Measurements from ENCODE around the gene YPEL4.
A peak's percentile ranks its signal among the peaks of the same experiment; 100 is the strongest.

Gene YPEL4

DNA sequence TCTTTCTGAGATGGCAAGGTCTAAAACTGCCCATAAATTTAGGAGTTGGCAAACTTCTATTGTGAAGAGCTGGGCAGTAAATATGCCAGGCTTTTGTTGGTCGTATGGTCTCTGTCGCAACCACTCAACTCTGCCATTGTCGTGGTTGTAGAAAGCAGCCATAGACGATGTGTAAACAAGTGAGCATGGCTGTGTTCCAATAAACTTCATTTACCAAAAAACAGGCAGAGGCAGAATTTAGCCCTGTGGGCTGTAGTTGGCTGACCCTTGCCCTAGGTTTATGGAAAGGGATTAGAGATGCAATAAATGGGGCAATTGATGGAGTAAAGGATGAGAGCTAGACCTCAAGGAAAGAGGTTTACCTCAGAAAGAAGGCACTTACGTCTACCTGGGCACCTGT, 17.6 kb downstream of the YPEL4 start:
- no peak for DNase-seq (ENCODE audit: low spot score)

DNA sequence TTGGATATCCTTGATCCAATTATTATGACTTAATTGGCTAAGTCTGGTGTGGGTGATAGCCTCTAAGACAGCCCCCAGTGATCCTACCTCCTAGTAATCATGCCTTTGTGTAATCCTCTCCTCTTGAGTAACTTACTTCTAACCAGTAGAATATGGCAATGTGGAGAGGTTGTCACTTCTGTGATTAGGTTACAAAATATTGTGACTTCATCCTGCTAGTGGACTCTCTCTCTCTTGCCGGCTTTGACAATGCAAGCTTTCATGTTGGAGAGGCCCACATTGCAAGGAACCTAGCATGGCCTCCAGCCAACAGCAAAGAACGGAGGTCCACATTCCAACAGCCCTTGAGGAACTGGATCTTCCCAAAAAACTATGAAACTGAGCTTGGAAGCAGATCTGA, 19.5 kb downstream of the YPEL4 start:
- no peak for DNase-seq (ENCODE audit: low spot score)

GRCh38 chr11:57626895-57627294, 22.8 kb downstream of the YPEL4 start:
- DNase-seq (ENCODE audit: low spot score): no peak

- no peak for DNase-seq (ENCODE audit: low spot score)
These were observed 24.8 kb downstream of the YPEL4 start for GRCh38 chr11:57624864-57625263.

- DNase-seq (ENCODE audit: low spot score): no peak
These were observed 27.4 kb downstream of the YPEL4 start for GRCh38 chr11:57622263-57622662.

DNA sequence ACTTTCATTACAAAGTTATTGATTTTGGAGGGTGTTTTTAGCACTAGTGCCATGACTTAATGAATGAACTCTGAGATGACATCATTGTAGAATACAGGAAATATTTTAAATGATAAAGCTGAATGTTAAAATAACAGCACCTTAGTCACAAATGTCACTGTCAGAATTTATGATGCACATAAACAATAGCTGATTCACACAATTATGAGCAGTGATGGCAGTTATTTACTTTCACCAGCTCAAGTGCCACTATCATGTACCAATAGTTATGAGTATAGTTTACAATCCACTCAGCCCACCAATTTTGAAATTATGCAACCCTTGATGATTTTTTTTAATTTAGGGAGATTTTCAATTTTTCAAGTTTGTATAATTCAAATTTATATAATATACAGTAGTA, 29.2 kb downstream of the YPEL4 start:
- DNase-seq (ENCODE audit: low spot score): no peak

- no peak for DNase-seq (ENCODE audit: low spot score)
These were observed 30.4 kb downstream of the YPEL4 start for GRCh38 chr11:57619331-57619730.

DNA sequence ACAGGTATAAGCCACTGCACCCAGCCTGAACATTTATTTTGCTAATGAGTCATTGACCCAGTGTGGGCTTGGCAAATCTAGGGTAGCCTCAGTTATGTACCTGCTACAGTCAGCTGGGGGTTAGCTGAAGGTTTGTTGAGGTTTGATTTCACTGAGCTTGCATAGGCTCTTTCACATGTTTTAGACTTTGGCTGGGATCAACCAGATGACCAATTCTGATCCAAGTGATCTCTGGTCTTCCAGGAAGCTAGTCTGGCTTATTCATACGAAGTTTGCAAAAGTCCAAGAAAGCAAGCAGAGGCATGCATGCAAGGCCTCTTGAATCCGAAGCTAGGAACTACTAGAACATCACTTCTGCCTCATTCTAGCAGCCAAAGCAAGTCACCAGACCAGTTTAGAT, 31.3 kb downstream of the YPEL4 start:
- DNase-seq (ENCODE audit: low spot score): no peak

DNA sequence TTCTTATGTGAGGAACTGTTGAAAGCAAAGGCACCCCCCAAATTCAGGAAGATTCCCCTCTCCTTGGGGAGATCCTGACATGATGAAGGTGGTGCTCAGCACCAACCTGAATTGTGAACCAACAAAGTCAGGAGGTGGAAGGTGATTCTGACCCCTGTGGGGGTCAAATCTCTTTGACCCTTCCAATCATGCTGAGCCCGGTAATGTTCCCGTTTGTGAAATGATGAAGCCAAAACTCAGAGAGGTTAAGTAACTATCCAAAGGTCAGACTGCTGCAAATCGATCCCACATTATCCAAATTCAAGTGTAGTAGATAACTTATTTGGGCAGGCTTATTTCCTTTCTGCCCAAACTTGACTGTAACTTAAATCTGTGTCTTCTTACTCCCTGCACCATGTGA, 33.1 kb downstream of the YPEL4 start:
- DNase-seq (ENCODE audit: low spot score): no peak

DNA sequence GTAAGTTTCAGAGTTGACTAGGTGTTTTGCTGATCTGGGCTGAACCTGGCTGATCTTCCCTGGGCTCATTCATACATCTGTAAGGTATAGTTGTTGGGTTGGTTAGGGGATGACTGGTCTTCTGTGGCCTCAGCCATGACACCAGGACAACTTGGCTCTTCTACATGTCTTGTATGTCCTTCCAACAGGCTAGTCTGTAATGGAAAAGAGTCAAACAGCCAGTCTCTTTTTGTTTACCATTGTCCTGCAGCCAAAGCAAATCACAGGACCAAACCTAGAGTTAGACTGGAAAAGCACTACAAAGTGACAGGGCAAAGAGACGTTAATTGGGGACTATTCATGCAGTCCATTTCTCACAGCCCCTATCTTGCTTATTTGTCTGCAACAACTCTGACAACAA, 34.4 kb downstream of the YPEL4 start:
- DNase-seq (ENCODE audit: low spot score): no peak

DNA sequence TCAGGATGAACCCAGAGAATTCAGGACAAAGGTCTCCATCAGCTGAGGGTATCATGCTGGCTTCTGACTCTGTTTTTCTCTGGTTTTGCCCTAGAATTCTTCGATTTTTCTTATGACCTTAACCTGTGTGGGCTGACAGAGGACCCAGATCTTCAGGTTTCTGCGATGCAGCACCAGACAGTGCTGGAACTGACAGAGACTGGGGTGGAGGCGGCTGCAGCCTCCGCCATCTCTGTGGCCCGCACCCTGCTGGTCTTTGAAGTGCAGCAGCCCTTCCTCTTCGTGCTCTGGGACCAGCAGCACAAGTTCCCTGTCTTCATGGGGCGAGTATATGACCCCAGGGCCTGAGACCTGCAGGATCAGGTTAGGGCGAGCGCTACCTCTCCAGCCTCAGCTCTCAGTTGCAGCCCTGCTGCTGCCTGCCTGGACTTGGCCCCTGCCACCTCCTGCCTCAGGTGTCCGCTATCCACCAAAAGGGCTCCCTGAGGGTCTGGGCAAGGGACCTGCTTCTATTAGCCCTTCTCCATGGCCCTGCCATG, 35.4 kb downstream of the YPEL4 start:
- DNase-seq (ENCODE audit: low spot score): no peak

GRCh38 chr11:57610170-57610569, 39.5 kb downstream of the YPEL4 start:
- DNase-seq (ENCODE audit: low spot score): no peak

DNA sequence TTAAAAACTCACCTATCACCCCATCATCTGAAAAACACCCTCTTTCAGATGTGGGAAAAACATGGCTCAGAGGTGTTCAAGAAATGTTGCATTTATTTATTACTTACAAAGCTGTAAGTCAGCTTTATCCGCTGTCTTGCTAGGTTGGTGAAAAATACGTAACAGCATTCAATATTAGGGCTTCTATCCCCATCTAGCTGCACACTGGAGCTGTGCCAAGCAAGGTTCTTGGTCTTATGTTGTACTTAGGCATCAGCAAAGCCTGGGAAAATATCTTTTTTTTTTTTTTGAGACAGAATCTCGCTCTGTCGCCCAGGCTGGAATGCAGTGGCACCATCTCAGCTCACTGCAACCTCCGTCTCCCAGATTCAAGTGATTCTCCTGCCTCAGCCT, 44.7 kb downstream of the YPEL4 start:
- DNase-seq (ENCODE audit: low spot score): no peak

DNA sequence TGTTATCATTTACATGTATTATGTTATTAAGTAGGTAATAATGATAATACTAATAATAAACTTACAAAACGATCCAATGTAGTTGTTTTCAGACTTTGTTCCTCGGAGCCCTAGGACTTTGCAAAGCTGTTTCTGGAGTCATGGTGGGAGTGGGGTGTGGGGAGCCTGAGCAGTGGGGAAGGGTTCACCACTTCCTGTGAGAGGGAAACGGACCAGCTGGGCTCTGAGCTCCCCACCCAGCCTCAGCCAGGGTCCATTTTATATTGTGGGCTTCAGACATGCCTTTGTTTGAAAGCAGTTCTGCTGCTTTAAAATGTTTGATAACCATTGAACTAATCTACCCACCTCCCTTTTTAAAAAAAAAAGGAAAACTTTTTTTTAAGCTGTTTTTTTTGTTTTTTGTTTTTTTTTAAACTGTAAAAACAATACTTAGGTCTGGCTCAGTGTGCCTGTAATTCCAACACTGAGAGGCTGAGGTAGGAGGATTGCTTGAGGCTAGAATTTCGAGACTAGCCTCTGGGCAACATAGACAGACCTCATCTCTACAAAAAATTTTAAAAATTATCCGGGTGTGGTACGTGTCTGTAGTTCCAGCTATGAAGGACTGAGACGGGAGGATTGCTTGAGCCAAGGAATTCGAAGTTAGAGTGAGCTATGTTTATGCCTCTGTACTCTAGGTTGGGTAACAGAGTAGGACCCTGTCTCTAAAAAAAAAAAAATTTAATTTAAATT, 45.2 kb downstream of the YPEL4 start:
- DNase-seq (ENCODE audit: low spot score): no peak

DNA sequence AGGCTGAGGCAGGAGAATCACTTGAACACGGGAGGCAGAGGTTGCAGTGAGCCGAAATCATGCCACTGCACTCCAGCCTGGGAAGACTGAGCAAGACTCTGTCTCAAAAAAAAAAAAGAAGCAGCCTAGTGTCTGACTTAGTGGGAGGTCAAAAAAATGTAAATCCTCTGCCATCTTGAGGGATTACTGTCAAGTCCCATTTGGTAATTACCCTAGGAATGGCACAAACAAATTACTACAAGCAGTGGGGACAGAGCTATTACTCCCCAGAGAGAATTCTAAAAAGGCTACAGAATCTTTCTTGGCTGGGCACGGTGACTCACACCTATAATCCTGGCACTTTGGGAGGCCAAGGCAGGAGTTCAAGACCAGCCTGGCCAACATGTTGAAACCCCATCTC, 48.4 kb downstream of the YPEL4 start:
- DNase-seq (ENCODE audit: low spot score): no peak

- DNase-seq (ENCODE audit: low spot score): no peak
These were observed 50.3 kb downstream of the YPEL4 start for GRCh38 chr11:57599381-57599780.

DNA sequence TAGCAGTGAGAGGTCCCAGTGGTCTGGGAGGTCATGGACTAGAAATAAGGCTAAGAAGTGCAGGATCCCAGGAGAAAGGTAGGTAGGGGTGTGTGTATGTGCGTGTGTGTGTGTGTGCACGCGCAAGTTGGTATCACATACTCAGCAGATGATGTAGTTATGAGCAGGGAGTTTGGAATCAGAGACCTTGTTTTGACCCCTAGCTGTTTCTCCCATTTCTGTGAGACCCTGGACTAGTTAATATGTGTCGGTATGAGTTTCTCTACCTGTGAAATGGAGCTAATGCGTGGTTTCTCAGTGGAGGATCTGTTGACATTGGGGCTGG, 50.9 kb downstream of the YPEL4 start:
- DNase-seq (ENCODE audit: low spot score): no peak

- peak; percentile 67 for DNase-seq (ENCODE audit: low spot score)
These were observed 51.5 kb downstream of the YPEL4 start for GRCh38 chr11:57597916-57598830.

- DNase-seq (ENCODE audit: low spot score): no peak
These were observed 52.2 kb downstream of the YPEL4 start, which contains the start of gene SERPING1 for GRCh38 chr11:57597461-57597915. SERPING1 (plus strand) TSS chr11:57597685; CDS start chr11:57598271, 586 bp downstream.

DNA sequence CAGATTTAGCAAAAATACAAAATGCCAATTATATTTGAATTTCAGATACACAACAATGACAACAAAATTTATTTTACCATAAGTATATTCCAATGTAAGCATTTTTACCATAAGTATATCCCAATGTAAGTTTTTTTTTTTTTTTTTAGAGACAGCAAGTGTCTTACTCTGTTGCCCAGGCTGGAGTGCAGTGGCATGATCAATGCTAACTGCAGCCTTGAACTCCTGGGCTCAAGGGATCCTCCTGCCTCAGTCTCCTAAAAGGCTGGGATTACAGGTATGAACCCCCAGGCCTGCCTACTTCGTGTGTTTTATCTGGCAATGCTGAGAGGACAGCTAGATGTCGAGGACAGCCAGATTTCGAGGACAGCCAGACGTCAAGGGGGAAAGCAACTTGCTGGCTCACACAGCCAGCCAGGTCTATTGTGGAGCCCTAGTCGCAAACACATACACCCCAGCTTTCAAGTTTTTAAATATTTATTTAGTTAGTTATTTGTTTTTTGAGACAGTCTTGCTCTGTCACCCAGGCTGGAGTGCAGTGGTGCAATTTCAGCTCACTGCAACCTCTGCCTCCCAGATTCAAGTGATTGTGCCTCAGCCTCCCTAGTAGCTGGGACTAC, 53.3 kb downstream of the YPEL4 start:
- DNase-seq (ENCODE audit: low spot score): no peak
